ENCODE measurements around the gene FOXJ1.

- TF ChIP-seq EZH2 (IDR thresholded peaks at IDR 0.05; ENCODE audit: borderline replicate concordance) (no peak), CTCF (IDR thresholded peaks at IDR 0.05; ENCODE audit: poor library complexity) (no peak)
Observed at GRCh38 chr17:76088868-76089576, 52.0 kb downstream of the FOXJ1 start.
